T-helper 22 cell (primary cell): Measurements from ENCODE around the gene NCAPH2.

Source experiments
- DNase-seq: peaks from one replicate; pipeline ENCODE4 v3.0.0-alpha.2; 2020; ENCODE audit warnings: low read depth

NCAPH2 gene

GRCh38 chr22:50490531-50491308, 17.3 kb upstream of the NCAPH2 start:
- DNase-seq: no peak

GRCh38 chr22:50497093-50497492, 10.9 kb upstream of the NCAPH2 start:
- DNase-seq: no peak

- DNase-seq: no peak
Observed at GRCh38 chr22:50498322-50498890, 9.6 kb upstream of the NCAPH2 start.

DNA sequence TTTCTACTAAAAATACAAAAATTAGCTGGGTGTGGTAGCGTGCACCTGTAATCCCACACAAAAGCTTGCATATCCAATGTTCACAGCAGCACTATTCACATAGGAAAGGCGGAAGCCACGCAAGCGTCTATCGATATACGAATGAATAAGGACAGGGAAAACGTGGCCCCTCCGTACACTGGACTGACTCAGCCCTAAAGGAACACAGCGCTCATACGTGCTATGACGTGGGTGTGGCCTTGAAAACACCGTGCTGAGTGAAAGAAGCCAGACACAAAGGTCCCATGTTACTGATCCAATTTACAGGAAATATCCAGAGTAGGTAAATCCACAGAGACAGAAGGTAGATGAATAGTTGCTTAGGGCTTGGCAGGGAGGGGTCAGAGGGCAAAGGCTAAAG, 7.6 kb upstream of the NCAPH2 start:
- no peak for DNase-seq

GRCh38 chr22:50502096-50502495, 5.9 kb upstream of the NCAPH2 start:
- DNase-seq: no peak

- no peak for DNase-seq
Observed at GRCh38 chr22:50502628-50503474, 5.2 kb upstream of the NCAPH2 start.

DNA sequence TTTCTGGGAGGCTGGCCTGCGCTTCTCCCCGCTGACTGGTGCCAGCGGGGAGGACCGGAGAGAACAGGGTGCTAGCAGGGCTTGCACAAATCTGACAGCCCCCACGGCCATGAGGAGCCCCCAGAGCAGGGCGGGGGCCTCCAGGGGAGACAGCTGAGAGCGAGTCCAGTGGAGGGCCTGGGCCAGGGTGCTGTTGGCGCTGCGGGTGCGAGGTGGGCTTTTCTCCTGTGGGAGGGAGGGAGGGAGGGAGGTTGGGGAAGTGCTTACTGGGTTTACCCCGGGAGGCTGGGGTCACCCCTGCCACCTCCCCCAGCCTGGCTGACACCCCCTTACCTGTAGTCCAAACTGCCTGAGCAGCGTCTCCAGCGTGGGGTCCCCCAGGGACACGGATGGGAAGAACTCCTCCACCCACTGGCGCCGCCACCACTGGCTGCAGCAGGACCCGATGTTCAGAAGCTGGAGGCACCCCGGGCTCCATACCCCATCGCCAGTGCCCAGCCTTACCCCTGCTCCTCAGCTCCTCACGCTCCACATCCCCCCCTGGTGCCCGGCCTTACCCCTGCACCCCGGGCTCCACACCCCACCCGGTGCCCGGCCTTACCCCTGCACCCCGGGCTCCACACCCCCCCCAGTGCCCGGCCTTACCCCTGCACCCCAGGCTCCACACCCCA, 4.4 kb upstream of the NCAPH2 start:
- DNase-seq: no peak

- no peak for DNase-seq
Observed at GRCh38 chr22:50504369-50505211, 3.4 kb upstream of the NCAPH2 start.

GRCh38 chr22:50505276-50505775, 2.7 kb upstream of the NCAPH2 start:
- no peak for DNase-seq

GRCh38 chr22:50505776-50506610, 2.0 kb upstream of the NCAPH2 start:
- no peak for DNase-seq

GRCh38 chr22:50506611-50507420, 1.2 kb upstream of the NCAPH2 start:
- no peak for DNase-seq

DNA sequence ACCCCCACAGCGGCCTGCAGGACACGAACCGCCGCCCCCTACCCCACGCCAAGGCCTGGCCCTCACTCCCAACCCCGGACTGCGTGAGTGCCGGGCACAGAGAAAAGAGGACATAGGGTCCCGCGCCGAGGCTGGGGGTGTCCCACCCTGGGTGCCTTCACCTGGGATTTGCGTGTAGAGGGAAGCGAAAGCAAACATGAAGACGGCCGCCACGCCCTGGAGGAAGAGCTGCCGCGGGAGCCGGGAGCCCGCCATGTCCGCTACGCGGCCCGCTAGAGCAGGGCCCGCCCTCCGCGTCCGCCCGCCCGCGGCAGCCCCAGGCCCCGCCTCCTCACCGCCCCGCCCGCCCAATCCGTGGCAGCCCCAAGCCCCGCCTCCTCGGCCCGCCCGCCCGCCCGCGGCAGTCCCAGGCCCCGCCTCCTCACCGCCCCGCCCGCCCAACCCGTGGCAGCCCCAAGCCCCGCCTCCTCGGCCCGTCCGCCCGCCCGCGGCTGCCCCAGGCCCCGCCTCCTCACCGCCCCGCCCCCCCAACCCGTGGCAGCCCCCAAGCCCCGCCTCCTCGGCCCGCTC, 518 bp upstream of the NCAPH2 start, which contains the start of gene LMF2:
Gene LMF2 (minus strand): TSS at position 282 of the 570 bp plus-strand sequence. CDS start 27 bp downstream, at position 255.
- peak; percentile 85 for DNase-seq

DNA sequence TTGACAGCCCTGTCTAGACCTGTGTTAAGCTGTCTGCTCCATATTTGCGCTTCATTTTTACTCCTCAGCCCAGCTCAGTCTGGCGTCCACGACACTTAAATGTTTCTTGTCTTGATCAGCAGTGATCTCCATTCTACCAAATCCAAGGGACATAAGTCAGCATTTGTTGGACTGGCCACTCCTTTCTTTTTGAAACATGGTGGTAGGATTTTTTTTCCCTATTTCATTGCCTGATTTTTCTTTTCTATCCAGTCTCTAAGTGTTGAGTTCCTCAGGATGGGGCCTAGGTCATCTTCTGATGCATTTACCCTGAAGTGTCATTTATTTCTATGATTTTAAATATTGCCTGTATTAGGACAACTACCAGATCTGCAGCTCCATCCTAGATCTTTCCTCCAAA, 873 bp downstream of the NCAPH2 start:
- no peak for DNase-seq

GRCh38 chr22:50513175-50513574, 5.2 kb downstream of the NCAPH2 start:
- DNase-seq: no peak

- DNase-seq: no peak
Observed at GRCh38 chr22:50516068-50516467, 8.0 kb downstream of the NCAPH2 start.

DNA sequence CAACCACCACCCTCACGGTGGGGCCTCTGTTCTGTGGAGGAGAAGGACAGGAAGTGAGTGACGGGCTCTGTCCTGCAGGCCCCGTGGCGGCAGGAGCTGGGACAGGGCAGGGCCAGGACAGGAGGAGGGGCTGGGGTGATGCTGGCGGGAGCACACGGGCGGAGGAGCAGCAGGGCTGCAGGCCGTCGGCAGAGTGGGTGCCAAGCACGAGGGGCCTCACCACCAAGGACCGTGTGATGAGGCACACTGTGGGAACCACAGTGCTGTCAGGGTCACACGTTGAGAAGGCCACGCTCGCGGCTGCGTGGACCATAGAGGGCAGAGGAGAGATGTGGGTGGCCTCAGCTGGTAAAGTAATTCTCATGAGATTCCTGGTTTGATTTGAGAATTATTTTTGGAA, 8.9 kb downstream of the NCAPH2 start:
- no peak for DNase-seq

DNA sequence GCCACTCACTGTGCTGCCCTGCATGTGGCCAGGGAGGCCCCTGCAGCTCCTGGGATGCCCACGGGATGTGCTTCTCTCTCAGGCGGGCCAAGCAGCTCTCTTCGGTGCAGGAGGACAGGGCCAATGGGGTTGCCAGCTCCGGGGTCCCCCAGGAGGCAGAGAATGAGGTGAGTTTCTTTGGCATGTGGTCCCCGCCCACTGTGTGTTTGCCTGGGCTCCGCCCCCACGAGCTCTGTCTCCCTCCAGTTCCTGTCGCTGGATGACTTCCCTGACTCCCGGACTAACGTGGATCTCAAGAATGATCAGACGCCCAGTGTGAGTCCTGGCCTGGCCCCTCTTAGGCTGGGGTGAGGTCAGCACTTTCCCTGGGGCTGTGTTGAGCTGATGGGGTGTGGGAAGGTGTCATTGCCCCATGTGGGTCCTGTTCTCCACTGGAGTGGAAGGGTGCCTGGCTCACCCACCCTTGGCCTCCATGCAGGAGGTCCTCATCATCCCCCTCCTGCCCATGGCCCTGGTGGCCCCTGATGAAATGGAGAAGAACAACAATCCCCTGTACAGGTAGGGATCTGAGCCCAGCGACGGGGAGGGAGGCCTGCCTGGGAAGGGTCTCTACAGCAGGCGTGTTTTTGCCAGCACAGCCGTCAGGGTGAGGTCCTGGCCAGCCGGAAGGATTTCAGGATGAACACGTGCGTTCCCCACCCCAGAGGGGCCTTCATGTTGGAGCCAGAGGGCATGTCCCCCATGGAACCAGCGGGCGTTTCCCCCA, 9.7 kb downstream of the NCAPH2 start:
- no peak for DNase-seq

DNA sequence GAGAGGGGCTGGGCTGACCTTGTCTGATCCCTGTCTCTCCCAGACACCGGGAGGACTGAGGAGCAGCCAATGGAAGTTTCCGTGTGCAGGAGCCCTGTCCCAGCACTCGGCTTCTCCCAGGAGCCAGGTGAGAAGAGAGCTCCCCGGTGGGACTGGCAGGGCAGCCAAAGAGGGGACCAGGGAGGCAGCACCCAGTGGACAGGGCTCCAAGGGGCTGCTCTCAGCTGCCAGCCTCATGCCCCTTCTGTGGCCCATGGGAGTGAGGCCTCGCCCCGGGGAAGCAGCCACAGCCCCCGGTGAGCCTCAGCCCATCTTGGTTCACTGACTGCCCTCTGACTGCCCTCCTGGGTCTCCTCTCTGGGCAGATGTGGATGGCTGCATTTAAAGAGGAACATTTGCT, 10.6 kb downstream of the NCAPH2 start:
- DNase-seq: no peak
